ENCODE data around the gene DRAM2.
"Not testable (repeated sequence)": the region's sequence is repeated elsewhere in the genome, so short reads cannot be mapped to it uniquely, and the experiment has no call there.

The DRAM2 gene

GRCh38 chr1:111082421-111083203, 57.3 kb downstream of the DRAM2 start:
- no peak for DNase-seq (ENCODE audit: low spot score)

GRCh38 chr1:111079329-111079728, 60.6 kb downstream of the DRAM2 start:
- DNase-seq (ENCODE audit: low spot score): not testable (repeated sequence)

- DNase-seq (ENCODE audit: low spot score): not testable (repeated sequence)
Observed at GRCh38 chr1:111077312-111077711, 62.6 kb downstream of the DRAM2 start.

Measured in LoVo (cell line).